Osteoblast (primary cell): ENCODE data around the gene TRAP1. TPM values are rescaled to one million over a fixed set of nuclear protein-coding genes. Genes with fewer than 3 reads are reported as not detected.
A peak's percentile ranks its signal among the peaks of the same experiment; 100 is the strongest.

Experiments used
- DNase-seq: peaks from one replicate; pipeline ENCODE4 v3.0.0; 2011; ENCODE audit warnings: low spot score, mixed read lengths; ENCODE audit not compliant: insufficient read length; ENCODE audit errors: missing footprints
- H2AFZ ChIP-seq: 2 replicates; pipeline ENCODE4 v1.6.0; 2011; ENCODE audit warnings: mild to moderate bottlenecking, low read length
- H3K27ac ChIP-seq: 2 replicates; pipeline ENCODE4 v1.5.1; 2011; ENCODE audit warnings: mild to moderate bottlenecking, low read depth, low read length, moderate library complexity
- H3K27me3 ChIP-seq: 2 replicates; pipeline ENCODE4 v1.6.0; 2012; ENCODE audit warnings: mild to moderate bottlenecking, control low read depth, inconsistent platforms, low read length, moderate library complexity; ENCODE audit not compliant: insufficient read depth
- H3K36me3 ChIP-seq: 2 replicates; pipeline ENCODE4 v1.5.1; 2011; ENCODE audit warnings: mild to moderate bottlenecking, low read length, control low read depth, moderate library complexity; ENCODE audit not compliant: insufficient read depth
- H3K4me1 ChIP-seq: 2 replicates; pipeline ENCODE4 v1.5.1; 2011; ENCODE audit warnings: mild to moderate bottlenecking, low read length, control low read depth, moderate library complexity; ENCODE audit not compliant: insufficient read depth
- H3K4me2 ChIP-seq: 2 replicates; pipeline ENCODE4 v1.6.0; 2011; ENCODE audit warnings: mild to moderate bottlenecking, low read length; ENCODE audit not compliant: insufficient read depth
- H3K4me3 ChIP-seq: fragments of 200-600 bp; sonication (generic); 3 replicates; pipeline ENCODE4 v1.5.1; 2012; ENCODE audit warnings: mild to moderate bottlenecking, low read length, inconsistent platforms; ENCODE audit not compliant: insufficient read depth
- H3K79me2 ChIP-seq: 2 replicates; pipeline ENCODE4 v1.6.0; 2012; ENCODE audit warnings: mild to moderate bottlenecking, low read length, control low read depth, inconsistent platforms; ENCODE audit not compliant: insufficient read depth
- H3K9me3 ChIP-seq: 2 replicates; pipeline ENCODE4 v1.5.1; 2011; ENCODE audit warnings: low read depth, low read length, control low read depth
- H4K20me1 ChIP-seq: 2 replicates; pipeline ENCODE4 v1.6.0; 2012; ENCODE audit warnings: mild to moderate bottlenecking, low read length, control low read depth; ENCODE audit not compliant: insufficient read depth
- total RNA-seq: library from RNA; depleted of rRNA; stranded (reverse); fragments of >200 nt; gene quantifications from 2 replicates; pipeline ENCODE4 v1.2.3, GENCODE V29; 2012
- TF ChIP-seq, protein P1 (sequence below): IDR thresholded peaks from 2 replicates; pipeline ENCODE4 v1.5.1; 2011; ENCODE audit warnings: mild to moderate bottlenecking, low read depth, low read length, moderate library complexity; ENCODE audit errors: extremely low read depth

TRAP1 gene
- total RNA-seq, 1 donor = 56.5 TPM

DNA sequence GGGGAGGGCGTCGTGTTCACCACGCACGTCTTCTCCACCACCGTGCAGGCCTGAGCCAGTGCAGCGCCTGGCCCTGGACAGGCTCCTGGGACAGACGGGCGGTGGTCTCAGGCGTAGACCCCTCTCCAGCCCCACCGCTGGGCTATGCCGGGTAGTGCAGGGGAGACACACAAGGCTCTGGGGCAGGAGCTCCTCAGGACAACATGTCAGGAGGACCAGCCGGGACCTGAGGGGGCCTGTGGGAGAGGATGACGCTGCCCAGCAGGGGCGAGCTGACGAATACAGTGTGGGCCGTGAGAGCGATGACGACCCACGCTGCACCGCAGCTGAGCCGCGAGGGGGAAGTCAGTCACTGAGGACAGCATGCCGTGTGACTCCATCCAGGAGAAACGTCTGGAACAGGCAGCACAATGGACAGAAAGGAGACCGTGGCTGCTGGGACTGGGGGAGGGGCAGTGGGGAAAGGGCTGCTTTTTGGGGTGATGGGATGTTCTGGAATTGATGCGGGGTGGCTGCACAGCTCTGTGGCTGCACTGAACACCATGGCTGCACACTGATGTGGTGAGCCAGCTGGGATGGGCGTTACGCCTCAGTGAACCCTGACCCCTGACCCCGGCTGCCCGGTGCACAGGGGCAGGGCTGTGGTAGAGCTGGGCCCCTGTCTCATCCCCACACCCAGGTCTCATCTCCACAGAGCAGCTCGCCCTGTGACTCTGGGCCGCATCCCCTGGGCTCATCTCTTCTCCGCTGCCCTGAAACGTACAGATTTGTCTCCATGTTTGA lies 42.6 kb downstream of the TRAP1 start:
- Histone ChIP-seq H3K4me2 (no peak overlapping the region), H3K27ac (no peak overlapping the region), H3K4me3 (no peak overlapping the region), H3K4me1 (no peaks in the 10 kb centered on the region), H2AFZ (no peak overlapping the region), H3K36me3 (peaks cover 48% of the 10 kb centered on the region), H3K79me2 (no peaks in the 10 kb centered on the region), H3K27me3 (no peaks in the 10 kb centered on the region), H3K9me3 (no peaks in the 10 kb centered on the region), H4K20me1 (no peaks in the 10 kb centered on the region)
- DNase-seq = peak; percentile 73
- TF ChIP-seq, protein P1, sequence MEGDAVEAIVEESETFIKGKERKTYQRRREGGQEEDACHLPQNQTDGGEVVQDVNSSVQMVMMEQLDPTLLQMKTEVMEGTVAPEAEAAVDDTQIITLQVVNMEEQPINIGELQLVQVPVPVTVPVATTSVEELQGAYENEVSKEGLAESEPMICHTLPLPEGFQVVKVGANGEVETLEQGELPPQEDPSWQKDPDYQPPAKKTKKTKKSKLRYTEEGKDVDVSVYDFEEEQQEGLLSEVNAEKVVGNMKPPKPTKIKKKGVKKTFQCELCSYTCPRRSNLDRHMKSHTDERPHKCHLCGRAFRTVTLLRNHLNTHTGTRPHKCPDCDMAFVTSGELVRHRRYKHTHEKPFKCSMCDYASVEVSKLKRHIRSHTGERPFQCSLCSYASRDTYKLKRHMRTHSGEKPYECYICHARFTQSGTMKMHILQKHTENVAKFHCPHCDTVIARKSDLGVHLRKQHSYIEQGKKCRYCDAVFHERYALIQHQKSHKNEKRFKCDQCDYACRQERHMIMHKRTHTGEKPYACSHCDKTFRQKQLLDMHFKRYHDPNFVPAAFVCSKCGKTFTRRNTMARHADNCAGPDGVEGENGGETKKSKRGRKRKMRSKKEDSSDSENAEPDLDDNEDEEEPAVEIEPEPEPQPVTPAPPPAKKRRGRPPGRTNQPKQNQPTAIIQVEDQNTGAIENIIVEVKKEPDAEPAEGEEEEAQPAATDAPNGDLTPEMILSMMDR = no peak

DNA sequence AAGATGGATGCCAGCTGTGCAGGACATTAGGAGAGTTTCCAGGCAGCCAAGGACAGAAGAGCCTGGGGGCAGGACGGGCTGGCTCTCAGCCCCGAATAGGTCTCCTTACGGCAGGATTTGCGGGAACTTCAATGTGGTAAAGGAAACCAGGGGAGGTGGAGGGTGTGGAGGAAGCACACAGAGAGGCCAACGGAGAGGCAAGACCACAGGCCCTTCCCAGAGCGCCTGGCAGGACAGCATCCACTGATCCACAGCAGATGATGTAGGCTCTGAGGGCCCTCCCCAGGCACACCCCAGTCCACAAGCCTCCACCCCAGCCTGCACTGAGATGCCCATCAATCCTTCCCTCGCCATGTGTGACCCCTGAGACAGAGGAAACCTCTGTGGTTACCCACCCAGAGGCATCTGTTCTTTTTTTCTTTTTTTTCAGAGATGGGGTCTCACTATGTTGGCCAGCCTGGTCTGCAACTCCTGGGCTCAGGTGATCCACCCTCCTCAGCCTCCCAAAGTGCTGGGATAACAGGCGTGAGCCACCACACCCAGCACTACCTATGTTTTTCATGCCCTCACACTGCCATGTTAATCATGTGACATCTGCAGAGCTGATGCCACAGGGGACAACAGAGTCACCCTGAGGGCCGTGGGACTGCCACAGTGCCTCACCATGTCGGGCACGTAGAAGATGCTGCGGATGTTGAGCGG lies 43.5 kb downstream of the TRAP1 start:
- no peak for DNase-seq
- H4K20me1 ChIP-seq = no peaks in the 10 kb centered on the region
- TF ChIP-seq, protein P1 = no peak
- H3K4me1 ChIP-seq = no peaks in the 10 kb centered on the region
- no peaks in the 10 kb centered on the region for H3K79me2 ChIP-seq
- H3K4me3 ChIP-seq = no peak overlapping the region
- no peak overlapping the region for H3K4me2 ChIP-seq
- H2AFZ ChIP-seq = no peak overlapping the region
- H3K36me3 ChIP-seq = peaks cover 44% of the 10 kb centered on the region
- no peak overlapping the region for H3K27ac ChIP-seq
- H3K9me3 ChIP-seq = peaks cover 3% of the 10 kb centered on the region
- no peaks in the 10 kb centered on the region for H3K27me3 ChIP-seq

DNA sequence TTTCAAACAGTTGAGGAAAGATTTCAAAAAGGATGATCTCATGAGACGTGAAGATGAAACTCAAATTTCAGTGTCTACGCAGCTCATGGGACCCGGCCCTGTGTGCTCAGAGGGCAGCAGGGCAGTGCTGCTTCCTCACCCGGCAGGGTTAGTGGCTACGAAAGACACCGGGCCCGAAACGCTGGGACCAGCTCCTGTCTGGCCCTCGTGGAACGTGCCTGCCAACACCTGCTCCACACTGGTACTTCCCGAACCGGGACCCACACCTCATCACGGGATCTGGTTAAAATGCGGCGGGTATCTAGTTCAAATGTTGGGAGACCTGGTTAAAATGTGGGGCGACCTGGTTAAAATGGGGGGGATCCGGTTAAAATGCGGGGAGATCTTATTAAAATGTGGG lies 44.1 kb downstream of the TRAP1 start:
- H3K36me3 ChIP-seq = peaks cover 48% of the 10 kb centered on the region
- H3K4me3 ChIP-seq = no peak overlapping the region
- no peak for DNase-seq

More for the DNA sequence above, 44.1 kb downstream of the TRAP1 start:
- no peak overlapping the region for H3K27ac ChIP-seq
- H3K4me1 ChIP-seq = no peaks in the 10 kb centered on the region
- H4K20me1 ChIP-seq = no peaks in the 10 kb centered on the region
- no peaks in the 10 kb centered on the region for H3K27me3 ChIP-seq
- H3K79me2 ChIP-seq = no peaks in the 10 kb centered on the region
- H3K9me3 ChIP-seq = peaks cover 6% of the 10 kb centered on the region
- TF ChIP-seq, protein P1 = no peak
- no peak overlapping the region for H2AFZ ChIP-seq
- H3K4me2 ChIP-seq = no peak overlapping the region
